GM15510 (cell line): ENCODE measurements around the gene PTPRG.

ENCODE experiments used
- POLR2A ChIP-seq: IDR thresholded peaks from 3 replicates; pipeline ENCODE4 v1.6.1; 2011; ENCODE audit warnings: borderline replicate concordance; ENCODE audit not compliant: insufficient read length; ENCODE audit errors: extremely low read depth

PTPRG gene

DNA sequence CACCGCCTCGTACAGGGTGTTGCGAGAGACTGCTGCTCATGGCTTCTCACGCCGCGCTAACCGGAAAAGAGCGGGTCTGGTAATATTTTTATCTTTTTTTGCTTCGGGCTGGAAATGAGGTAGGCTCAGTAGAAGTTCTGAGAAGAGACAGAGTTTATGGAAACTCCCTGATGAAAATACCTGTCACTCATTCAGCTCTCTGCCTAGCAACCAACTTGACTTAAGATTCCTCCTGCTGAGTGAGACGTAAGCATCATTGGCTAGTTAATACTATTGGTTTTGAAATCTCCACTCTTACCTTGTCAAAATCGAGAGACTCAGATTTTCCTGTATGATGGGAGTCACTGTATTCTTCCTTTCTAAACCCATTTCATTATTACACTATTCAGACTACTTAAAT lies 181.7 kb downstream of the PTPRG start:
- TF ChIP-seq POLR2A: no peak

DNA sequence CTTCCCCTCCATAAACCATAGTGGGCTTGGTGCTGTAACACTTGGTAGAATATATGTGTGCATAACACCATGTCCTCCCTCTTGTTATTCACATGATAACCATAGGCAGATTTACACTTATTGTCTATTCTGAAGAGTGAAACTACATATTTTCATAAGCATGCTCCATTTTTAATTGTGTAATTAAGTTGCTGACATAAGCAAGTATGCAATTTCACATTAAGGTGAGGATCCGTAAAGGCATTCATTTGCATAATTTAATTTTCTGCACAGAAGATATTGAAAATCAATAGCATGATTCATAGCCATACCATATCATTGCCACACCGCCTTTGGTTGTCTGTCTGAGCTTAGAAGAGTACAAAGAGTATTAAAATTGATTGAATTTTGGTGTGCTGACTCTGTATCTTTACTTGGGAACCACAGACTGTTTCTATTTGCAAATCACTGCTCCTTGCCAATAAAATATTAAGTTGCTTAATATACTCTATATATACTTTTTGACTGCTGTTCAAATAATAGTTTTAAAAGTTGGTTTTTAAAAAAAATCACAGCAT lies 182.4 kb downstream of the PTPRG start:
- TF ChIP-seq POLR2A: no peak

DNA sequence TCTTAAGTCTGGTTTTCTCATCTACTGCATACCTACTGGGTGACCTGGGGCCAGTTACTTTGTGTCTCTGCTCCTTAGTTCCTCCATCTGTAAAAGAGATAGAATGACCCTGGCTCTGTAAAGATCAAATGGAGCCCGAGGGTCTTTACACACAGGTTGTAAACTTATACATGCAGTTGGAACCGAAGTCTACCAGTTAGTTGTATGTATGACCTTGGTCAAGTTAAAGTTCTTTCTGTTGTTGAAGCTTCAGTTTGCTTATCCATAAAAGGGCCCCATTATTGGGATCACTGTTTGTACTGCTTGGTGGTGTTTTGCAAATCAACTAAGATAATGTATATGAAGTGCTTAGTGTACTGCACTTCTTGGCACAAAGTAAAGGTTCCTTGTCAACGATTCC lies 186.9 kb downstream of the PTPRG start:
- TF ChIP-seq POLR2A: no peak

GRCh38 chr3:61750766-61751165 lies 189.4 kb downstream of the PTPRG start:
- TF ChIP-seq POLR2A: no peak

DNA sequence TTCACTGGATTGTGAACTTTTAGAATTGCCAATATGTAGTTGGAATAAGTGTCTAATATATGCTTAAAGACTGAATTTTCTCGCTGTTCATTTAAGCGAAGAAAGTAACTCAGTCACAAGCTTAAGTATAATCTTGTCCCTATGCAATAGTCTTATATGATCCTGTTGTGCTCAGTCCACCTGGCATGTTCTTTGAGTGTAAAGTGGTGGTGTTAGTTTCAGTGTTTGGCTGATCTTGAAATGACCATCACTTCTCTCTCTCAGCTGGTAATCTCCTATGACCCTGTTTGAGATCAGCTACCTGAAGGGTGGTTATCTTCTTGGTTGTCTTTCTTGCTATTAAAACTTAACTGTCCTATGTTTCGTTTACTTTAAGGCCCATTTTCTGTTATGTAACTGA lies 197.5 kb downstream of the PTPRG start:
- no peak for TF ChIP-seq POLR2A

DNA sequence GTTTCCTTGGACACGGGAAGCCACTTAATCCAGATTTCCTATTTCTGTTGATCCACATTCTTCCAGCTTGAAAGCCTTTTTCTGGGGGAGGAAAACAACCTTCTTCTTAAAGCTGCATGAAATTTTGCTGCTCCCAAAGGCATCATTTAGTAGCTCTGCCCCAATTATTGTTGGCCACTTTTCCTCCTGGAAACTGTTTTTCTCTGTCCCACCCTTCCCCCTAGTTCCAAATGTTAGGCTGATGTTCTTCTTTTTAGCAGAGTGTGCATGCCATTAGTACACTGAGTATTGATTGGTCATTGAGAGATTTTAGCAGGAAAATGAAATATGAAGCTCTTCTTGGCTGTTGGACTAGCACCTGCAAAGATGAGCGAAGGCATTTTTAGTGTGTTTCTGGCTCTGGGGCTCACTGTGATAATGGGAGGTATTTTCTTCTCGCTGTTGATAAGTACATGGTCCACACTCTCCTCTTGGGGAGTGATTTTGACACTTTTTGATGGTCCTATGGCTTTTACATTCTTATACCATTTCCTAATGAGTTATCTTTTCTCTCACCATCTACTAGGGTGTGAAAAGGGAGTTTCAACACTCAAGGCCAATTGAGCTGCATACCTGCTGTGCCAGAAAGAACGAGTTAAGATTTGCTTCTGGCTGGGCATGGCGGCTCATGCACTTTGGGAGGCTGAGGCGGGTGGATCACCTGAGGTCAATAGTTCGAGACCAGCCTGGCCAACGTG lies 200.5 kb downstream of the PTPRG start:
- no peak for TF ChIP-seq POLR2A

DNA sequence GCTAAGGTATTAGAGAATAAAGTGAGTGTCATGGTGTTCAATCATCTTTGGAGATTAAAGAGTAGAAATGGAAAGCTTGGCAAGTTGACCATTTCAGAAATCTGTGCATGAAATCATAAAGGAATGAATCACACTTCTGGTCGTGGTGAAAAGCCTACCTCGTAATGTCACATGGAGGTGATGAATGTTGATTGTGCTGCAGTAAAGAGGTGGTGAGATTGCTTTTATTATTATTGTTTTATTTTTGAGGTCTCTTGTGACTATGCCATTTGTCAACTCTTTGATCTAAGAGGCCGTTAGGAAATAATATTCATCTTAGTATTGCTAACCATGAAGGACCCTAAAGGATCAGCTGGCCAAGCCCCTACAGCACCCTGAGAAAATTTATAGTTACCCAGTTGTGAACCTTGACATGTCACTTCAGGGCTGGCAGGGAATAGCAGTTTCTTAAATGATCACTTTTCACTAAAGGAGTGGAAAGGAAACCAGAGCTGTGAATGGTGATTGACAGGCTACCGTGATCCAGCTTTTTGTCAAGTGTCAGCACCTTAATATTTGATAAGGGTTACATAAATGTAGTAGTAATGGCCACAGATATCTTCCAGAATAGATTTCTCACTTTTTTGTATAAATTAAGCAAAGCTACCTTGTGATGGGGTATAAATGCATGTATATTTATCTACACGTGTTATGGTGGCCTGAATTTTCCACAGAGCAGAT lies 203.9 kb downstream of the PTPRG start:
- TF ChIP-seq POLR2A: no peak

GRCh38 chr3:61768284-61769037 lies 207.1 kb downstream of the PTPRG start:
- no peak for TF ChIP-seq POLR2A

DNA sequence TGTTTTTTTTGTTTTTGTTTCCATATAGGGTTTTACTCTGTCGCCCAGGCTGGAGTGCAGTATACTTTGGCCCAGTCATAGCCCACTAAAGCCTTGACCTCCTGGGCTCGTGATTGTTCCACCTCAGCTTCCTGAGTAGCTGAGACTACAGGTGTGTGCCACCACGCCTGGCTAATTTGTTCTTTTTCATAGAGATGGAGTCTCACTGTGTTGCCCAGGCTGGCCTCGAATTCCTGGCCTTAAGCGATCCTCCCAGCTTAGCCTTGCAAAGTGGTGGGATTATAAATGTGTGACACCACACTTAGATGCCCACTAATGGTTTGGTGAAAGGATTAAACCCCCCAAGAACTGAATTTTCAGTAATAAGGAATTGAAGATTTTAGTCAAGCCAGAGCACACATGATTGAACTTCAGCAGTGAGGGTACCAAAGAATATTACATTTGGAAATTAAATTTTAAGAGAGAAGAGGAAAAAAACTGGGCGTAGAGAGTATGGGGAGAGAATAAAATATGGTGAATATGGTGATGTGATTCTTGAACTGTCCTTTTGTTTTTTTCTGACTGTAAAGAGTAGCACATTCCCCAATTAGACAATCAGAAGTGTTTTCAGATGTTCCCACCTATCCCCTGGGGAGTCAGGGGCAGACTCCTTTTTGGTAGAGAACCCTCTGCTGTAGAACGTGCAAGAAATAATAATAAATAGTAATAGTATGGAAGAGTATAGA lies 208.1 kb downstream of the PTPRG start:
- TF ChIP-seq POLR2A: no peak

- TF ChIP-seq POLR2A: no peak
Observed at GRCh38 chr3:61771976-61772375, 210.6 kb downstream of the PTPRG start.

DNA sequence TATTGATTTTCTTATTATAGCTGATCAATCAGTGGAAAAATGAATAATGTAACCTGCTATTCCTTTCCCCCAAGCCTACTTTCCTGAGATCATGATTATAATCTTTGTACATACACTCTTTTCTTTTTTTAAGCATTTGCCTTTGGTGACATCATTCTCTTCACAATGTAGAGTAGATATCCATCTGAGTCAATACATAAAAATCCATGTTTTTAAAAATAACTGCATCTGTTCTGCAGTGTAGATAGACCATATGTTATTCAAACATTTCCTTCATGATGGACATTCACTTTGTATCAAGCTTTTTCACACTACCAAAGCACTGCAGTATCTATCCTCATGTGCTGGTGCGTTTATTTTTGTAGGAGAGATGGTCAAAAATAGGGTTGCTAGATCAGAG lies 211.1 kb downstream of the PTPRG start:
- TF ChIP-seq POLR2A: no peak

DNA sequence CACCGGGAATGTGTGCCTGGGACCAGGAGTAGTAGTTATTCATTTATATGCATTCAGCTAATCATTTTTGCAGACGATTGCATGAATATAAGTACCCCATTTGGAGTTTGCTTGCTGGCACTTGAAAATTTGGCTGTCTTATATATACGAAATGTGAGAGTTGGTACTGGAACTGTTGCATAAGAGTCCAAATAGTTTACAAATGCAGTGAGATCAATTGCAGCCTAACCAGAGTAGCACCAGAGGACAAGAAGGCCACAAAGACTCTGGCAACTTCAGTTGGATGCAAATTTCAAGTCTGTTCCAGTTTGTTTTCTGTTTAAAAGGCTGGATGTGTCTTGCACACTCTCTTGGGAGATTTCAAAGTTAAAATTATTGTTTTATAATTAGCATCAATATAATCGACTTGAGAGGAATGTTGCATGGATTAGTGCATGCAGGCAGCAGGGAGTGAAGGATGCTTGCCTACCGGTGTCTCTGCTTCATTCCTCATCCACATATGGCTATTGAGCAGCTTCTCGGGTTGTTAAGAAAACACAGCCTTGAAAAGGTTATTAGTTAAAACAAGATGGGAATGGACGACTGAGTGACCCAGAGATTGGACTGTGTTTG lies 213.0 kb downstream of the PTPRG start:
- no peak for TF ChIP-seq POLR2A

GRCh38 chr3:61776390-61776789 lies 215.0 kb downstream of the PTPRG start:
- no peak for TF ChIP-seq POLR2A

- TF ChIP-seq POLR2A: no peak
Observed at GRCh38 chr3:61777483-61777882, 216.1 kb downstream of the PTPRG start.

DNA sequence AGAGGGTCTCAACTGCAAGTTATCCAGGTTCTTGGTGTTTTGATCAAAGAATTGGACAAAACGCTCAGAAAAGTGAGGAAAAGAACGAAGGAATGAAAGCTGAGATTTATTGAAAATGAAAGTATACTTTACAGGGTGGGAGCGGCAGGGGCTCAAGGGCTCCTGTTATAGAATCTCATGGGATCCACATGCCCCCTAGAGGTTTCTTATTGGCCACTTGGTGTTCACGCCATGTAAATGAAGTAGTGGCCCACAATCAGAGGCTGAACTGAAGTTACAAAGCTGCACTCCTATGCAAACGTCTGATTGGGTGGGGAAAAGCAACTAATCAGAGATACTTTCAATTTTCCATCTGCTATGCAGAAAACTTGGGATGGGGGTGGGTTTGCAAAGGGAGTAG lies 216.7 kb downstream of the PTPRG start:
- no peak for TF ChIP-seq POLR2A

GRCh38 chr3:61780016-61780415 lies 218.6 kb downstream of the PTPRG start:
- TF ChIP-seq POLR2A: no peak
